KBM-7 (cell line): Measurements from ENCODE around the gene UBE2F.
A peak's percentile ranks its signal among the peaks of the same experiment; 100 is the strongest.
"Not testable (repeated sequence)": the region's sequence is repeated elsewhere in the genome, so short reads cannot be mapped to it uniquely, and the experiment has no call there.

Experiments used
- DNase-seq: peaks from one replicate; pipeline ENCODE4 v3.0.0-alpha.2; 2015
- in situ Hi-C: fragments of 300-500 bp; cut with MboI; formaldehyde crosslinking; loops from 2 replicates; pipeline ENCODE4 v1.14.3; 2020; ENCODE audit warnings: low sequenced_read_pairs, low pct_unique_long_range_greater_than_20kb, mixed read lengths

Gene UBE2F

DNA sequence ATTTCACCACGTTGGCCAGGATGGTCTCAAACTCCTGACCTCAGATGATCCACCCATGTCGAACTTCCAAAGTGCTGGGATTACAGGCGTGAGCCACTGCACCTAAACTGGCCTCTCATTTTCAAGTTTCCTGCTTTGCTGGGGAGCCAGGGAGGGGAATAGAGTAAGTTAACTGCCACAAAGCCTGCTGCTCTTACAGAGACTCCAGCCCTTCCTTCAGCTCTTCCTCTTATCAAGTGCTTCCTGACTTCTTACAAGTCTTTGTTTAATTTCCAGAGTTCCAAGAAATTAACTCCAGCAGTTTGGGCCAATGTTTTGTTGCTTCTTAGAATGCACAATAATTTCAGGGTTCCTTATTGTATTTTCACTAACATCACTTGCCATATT, 24.3 kb upstream of the UBE2F start:
- in situ Hi-C loops, result no loop called here
- peak; percentile 56 for DNase-seq

DNA sequence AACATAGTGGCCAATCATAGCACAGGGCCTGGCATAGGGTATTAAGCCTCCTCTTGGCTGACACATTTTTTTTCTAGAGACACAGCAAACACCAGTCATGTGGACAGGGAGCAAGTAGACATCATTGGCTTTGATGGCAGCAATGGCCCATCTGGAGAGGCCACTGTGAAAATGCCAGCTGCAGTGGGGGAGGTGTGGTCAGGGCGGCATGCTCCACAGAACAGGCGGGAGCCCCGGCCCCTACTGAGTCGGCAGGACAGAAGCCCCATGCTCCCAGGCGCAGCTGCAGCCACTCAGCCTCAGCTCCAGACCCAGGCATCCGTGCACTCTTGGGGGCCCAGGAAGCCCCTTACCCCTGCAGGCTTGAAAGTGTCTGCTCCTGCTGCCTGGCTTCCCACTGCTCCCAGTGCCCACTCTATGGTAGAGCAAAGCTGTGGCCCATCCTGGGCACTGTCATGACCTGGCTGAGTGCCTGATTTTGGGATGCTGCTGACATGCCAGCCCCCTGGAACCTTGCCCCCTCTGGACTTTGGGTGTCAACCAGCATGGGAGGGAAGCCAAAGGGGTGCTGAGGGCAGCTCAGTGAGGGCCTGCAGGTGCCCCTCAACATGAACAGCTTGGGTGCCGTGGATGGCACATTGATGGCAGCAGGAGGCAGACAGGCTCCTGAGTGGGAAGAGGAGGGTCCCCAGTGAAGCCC, 23.3 kb upstream of the UBE2F start:
- DNase-seq, result no peak
- in situ Hi-C loops, result no loop called here

DNA sequence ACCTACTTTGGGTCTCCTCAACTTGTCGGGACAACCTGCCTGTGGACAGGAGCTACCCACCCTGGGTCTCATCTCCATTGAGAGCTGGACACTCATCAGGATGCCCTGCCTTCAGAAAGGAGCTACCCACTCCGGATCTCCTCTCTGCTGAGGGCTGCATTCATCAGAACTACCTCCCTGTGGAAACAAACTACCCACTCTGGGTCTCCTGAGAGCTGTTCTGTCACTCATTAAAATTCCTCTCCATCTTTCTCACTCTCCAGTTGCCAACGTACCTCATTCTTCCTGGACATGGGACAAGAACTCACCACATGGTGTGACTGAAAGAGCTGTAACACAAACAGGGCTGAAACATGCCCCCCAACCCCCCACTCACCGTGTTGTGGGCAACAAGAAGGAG, 22.5 kb upstream of the UBE2F start:
- no peak for DNase-seq
- in situ Hi-C loops, result no loop called here

DNA sequence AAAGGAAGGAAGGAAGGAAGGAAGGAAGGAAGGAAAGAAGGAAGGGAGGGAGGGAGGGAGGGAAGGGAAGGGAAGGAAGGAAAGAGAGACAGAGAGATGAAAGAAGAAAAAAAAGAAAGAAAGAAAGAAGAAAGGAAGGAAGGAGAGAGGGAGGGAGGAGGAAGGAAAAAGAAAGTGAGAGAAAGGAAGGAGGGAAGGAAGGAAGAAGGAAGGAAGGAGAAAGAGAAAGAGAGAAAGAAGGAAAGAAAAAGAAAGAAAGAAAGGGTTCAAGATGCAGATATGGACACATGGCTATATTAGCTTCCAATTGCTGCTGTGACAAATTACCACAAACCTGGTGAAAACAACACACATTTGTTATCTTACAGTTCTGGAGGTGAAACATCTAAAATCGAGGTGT, 20.4 kb upstream of the UBE2F start:
- in situ Hi-C loops, result no loop called here
- no peak for DNase-seq

DNA sequence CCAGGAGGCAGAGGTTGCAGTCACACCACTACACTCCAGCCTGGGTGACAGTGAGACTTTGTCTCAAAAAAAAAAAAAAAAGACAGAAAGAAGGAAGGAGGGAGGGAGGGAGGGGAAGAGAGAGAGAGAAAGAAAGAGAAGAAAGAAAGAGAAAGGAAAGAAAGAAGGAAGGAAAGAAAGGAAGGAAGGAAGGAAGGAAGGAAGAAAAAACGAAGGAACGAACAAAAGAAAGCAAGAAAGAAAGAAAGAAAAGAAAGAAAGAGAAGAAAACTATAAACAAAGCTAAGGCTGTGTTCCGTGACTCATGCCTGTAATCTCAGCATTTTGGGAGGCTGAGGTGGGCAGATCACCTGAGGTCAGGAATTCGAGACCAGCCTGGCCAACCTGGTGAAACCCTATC, 15.5 kb upstream of the UBE2F start:
- DNase-seq, in situ Hi-C loops: not testable (repeated sequence)

DNA sequence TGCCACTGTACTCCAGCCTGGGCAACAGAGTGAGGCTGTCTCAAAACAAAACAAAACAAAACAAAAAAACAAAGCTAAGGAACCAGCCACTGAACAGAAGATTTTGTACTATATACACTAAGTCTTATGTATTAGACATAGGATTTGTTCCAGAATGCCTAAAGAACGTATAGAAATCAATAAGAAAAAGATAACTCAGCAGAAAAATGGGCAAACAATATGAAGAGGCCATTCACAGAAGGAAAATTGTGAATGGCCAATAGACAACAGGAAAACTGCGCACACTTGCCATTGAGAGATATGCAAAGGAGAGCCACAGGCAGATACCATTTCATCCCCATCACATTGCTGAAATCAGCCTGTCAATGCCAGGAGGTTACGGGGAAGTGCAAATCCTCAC, 14.9 kb upstream of the UBE2F start:
- DNase-seq, result no peak
- in situ Hi-C loops, result no loop called here

DNA sequence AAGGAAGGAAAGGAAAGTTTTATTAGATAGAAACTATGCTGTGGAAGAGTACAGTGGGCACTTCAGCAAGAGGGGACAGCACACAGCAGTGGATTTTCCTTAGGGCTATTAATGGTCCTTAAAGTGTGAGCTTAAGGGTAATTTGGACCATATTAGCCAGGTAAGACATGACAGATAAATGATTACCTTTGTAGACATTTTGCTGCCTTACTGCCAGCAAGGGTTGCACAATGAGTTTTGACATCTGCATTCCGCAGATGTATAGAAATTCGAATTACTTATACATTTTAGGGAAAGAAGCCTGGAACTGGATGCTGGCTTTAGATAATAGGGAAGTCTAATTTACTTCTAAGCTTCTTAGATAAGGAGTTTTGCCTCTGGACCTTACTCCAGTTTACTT, 14.0 kb upstream of the UBE2F start:
- DNase-seq, result no peak
- in situ Hi-C loops, result no loop called here

DNA sequence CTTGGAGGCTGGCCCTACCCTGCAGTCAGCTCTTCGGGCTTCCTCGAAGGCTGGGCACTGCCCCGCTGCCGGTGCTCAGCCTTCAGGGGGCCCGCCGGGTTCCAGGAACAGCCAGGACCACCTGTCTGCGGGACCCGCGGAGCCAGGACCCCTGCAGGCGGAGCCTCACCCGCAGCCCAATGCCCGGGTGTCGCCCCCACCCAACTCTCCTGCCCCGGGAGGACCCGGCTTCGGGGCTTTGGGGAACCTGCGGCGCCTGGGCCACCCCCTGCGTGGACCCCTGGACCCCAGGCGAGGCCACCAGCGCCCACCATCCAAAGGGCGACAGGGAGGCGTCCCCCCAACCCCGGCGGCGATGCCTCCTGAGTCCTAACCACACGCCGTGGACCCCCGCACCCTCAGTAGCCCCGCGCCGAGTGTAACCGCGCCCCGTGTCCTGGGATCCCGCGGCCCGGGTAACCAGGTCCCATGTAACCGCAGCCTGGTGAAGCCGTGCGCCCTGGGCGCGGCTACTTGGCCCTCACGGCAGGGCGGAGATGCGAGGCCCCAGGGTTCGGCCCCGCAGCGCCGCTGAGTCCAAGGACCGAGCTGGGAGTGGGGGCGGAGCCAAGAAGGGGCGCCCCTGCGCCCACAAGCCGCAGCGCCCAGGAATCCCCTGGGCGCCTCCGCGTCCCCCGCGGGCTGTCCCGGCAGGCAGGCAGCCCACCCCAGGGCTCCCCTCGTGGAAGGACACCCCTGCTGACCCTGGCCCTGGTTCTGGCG, 11.0 kb upstream of the UBE2F start:
- no peak for DNase-seq

DNA sequence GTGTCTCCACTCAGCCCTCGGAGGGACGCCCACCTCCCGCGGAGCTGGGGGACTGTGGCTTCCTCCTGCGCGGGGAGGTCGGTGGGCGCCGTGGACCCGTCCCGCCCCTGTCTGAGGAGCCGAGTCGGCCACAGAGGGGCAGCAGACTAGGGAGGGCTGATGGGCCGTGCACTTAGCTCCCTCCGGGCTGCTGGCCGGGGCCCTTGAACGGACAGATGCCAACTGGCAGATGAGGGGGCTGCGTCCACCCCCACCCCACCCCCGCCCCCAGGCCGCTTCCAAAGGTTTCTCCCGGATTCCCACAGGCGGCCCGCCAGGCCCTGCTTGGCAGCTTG, 10.4 kb upstream of the UBE2F start:
- in situ Hi-C loops, result no loop called here
- DNase-seq, result no peak

More for the DNA sequence above, 11.0 kb upstream of the UBE2F start:
- in situ Hi-C loops, result no loop called here

DNA sequence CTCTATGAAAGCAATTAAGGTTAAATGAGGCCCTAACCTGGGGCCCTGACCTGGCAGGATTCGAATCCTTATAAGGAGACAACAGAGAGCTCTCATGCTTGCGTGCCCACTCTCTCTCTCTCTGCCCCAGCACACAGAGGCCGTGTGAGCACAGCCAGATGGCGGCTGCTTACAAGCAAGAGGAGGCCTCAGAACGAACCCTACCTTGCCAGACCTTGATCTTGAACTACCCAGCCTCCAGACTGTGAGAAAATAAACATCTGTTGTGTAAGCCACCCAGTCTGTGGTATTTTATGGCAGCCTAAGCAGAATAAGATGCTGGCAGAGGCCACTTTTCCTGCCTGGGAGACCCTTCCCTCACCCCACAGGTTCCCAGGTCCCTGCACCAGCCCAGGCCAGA, 5.2 kb upstream of the UBE2F start:
- in situ Hi-C loops, result no loop called here
- DNase-seq, result no peak

DNA sequence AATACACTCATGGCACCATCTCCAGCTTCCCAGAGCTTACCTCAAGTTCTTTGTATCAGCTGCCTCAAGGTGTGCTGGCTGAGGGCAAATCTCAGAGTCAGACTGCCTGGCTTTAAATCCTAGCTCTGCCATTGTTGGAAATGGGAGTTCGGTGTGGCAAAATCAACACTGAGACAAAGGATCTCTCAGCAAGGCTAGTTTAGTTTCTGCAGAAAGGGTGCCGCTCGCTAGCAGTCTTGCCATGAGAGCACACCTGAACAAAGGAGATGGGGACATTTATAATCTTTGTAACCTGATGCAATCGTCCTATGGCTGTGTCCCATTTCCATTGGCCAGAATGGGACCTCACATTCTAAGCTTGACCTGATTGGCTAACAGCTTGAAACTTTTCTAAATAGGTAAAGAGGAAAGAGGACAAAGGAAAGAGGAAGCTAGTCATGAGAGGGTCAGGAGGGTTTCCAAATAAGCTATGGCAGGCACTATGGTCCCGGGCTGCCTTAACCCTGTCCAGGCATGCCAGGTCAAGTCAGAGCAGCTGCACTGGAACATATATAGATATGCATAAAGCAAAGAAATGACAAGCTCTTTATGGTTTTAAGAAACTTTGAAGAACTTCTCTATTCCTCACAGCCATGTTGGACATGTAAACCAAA, 4.3 kb upstream of the UBE2F start:
- in situ Hi-C loops, result no loop called here
- no peak for DNase-seq

DNA sequence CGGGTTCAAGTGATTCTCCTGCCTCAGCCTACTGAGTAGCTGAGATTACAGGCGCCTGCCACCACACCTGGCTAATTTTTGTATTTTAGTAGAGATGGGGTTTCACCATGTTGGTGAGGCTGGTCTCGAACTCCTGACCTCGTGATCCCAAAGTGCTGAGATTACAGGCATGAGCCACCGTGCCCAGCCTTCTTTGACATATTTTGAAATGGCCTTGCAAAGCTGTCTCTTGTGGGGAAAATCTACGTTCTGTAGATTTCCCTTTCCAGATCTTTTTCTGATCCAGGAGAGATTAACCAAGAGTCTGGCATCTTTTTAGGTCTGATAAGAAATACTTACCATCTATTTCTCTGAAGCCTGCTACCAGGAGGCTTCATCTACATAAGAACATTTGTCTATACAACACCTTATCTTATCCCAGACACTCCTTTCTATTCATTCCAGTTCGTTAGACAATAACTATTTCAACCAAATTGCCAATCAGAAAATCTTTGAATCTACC, 3.3 kb upstream of the UBE2F start:
- in situ Hi-C loops, DNase-seq: not testable (repeated sequence)

DNA sequence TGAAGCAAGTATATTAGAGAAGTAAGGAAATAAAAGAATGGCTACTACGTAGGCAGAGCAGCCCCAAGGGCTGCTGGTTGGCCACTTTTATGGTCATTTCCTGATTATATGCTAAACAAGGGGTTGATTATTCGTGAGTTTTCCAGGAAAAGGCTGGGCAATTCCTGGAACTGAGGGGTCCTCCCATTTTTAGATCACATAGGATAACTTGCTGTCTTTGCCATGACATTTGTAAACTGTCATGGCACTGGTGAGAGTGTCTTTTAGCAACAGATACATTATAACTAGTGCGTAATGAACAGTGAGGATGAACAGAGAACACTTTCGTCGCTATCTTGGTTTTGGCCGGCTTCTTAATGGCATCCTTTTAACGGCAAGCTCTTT, 2.6 kb upstream of the UBE2F start:
- DNase-seq, result no peak
- in situ Hi-C loops, result no loop called here

DNA sequence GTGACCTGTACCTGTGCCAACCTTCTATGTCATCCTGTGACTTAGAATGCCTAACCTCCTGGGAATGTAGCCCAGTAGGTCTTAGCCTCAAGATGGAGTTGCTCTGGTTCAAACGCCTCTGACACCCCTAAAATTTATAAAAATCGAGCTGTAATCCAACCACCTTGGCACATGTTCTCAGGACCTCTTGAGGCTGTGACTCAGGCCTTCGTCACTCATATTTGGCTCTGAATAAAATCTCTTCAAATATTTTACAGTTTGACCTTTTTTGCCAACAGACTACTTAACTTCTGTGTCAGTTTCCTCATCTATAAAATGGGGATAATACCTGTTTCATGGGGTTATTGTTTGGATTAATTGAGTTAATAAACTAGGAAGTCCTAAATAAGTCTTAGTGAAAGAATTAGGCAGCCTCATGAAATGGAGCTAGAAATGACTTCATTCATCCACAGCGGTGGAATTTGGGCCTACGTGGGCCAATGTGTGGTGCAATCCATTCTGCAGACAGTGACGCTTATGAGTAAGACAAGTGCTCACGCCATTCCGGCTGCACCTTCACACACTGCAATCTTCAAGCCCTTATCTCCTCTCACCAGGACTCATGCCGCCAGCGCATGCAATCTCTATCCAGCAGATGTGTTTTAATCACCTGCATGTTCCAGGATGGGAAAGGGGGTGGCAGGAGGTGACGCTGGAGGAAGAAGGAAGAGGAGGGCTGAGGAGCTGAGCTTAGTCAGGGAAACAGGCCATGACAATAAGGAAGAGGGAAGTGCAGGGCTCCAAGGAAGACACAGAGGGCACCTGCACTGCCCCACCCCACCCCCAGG, 2.0 kb upstream of the UBE2F start:
- in situ Hi-C loops, result no loop called here
- DNase-seq, result no peak

DNA sequence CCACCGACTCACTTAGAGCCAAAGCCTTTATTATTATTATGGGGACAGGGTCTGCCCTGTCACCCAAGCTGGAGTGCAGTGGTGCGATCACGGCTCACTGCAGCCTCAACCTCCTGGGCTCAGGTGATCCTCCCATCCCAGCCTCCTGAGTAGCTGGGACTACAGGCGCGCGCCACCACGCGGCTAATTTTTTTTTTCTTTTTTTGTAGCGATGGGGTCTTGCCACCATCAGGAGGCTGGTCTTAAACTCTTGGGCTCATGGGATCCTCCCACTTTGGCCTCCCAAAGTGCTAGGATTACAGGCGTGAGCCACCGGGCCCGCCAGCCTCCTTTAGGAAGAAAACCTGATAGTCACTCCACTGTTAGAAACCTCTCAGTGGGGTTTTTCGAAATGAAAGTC, 970 bp upstream of the UBE2F start:
- in situ Hi-C loops, DNase-seq: not testable (repeated sequence)

DNA sequence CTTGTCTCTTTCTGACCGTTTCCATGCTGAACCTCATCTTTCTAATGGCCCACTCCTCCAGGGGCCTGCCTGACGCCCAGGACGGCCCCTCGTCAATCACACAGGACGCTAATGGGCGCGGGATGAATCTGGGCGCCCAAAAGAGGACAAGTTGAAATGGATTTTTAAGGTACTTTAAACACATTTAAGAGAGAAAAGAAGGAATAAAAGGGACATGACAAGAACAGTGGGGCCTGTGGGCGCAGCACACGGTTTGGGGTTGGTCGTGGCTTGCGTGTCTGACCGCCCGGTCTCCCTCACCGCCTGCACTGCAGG, 607 bp upstream of the UBE2F start:
- in situ Hi-C loops, result no loop called here
- no peak for DNase-seq

DNA sequence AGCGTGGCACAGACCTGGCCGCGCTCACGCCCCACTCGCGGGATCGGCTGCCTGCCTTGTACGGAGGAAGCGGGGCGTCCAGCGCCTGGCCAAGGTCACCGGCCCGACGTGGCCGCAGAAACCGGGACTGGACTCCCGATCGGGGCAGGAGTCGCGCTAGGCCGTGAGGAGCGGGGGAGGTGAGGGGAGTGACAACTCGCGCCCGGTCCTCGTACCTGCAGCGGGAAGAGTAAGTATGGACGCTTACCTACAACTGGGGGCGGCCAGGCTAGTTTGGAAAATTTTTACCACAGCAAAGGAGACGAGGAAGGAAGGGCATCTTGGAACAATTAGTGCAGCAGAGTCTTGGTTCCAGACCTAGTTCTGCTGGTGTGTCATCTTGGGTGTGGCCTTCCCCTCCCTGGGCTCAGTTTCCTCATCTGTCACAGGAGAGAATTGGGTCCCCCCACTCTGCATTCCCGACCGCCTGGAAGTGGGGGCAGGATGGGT, 693 bp downstream of the UBE2F start:
- in situ Hi-C loops, result no loop called here
- no peak for DNase-seq

DNA sequence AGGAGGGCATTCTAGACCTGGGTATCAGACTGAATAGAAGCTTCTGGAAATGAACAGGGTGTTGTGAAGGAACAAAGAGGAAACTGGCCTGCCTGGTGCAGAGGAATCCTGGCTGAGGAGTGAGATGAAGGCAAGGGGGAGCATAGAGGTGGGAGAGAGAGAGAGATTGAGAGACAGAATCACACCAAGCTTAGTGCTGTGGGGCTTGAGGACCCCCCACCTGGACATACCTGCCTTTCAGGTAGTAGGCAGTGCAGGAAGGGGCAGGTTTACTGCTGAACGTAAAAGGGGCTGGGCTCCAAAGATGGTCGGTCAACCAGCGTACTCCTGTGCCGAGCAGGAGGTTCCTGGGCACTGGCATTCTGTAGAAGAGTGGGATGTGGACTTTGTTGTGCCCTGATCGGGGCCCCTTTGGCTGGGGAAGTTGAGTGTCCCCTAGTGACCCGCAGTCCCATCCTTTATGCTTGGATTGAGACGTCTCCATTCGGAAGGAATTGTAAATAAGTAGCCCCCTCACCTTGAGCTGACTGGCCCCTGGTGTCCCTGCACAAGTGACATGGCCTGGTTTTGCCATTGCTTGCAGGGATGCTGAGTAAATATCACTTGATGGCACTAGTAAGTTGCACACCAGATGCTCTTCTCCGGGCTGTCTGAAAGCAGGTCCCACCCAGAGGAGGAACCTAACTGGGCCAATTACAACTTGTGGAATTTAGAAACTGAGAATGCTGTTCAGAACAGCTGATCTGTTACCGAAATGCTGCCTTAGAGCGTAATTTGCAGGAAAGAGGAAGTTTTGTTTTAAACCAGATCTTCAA, 1.4 kb downstream of the UBE2F start:
- peak; percentile 93 for DNase-seq
- in situ Hi-C loops, result no loop called here

DNA sequence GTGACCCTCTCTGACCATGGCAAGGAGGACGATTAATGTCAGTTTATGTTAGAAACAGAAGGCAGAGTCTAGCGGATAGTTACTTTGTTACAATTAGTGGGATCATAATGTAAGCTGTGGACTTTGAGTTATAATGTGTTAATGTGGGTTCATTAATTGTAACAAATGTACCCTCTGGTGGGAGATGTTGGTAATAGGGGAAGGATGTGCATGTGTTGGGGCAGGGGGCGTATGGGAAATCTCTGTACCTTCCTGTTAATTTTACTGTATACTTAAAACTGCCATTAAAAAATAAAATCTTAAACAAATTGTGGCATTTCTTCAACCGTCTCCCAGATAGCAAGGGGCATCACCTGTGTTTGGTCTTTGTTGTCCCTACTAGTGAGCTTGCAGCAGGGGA, 4.8 kb downstream of the UBE2F start:
- in situ Hi-C loops, result no loop called here
- no peak for DNase-seq
